Mucosa of gallbladder (tissue), 1 donor: ENCODE results near the gene CACNA1A. TPM values are rescaled to one million over a fixed set of nuclear protein-coding genes. Genes with fewer than 3 reads are reported as not detected.
A peak's percentile ranks its signal among the peaks of the same experiment; 100 is the strongest.
"Not testable (repeated sequence)": the region's sequence is repeated elsewhere in the genome, so short reads cannot be mapped to it uniquely, and the experiment has no call there.

Experiments used
- DNase-seq: peaks from one replicate; pipeline ENCODE4 v3.0.0-alpha.2; 2020; ENCODE audit warnings: low spot score
- total RNA-seq: library from RNA; stranded (reverse); gene quantifications from one replicate; pipeline ENCODE4 v1.2.1, GENCODE V29; 2021
- donor health status: DM: no; HTN: no; CAD: no.

The CACNA1A gene
- total RNA-seq, 1 donor from 2014 or later: 1.2 TPM

DNA sequence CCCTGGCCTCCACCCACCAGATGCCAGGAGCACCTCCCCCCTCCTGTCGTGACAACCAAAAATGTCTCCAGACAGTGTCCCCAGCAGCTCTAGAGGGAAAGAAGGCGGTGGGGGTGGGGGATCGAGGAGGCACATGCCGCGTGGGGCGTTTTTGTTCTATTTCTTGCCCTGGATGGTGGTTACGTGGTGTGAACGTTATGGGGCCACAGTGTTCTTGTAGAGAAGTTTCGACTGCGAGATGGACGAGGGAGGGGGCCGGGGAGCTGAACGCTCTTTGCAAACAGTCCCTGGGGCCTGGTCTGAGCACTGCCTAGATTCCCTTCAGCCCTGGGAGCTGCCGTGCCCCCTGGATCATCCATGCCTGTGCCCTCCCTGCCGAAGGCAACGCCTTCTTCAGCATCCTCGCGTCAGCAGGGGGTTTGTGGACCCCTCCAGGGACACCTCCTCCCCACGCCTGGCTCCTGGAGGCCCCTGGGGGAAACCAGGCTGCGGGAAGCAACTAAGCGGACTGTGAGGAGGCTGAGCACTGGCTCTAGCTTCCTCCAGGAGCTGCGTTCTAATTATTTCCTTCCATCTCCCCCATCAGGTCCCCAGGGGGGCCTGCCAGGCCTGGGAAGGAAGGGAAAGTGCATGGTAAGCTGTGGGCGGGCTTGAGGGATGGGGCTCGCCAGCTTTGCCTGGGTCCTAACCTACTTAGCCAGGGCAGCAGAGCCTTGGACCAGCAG lies 224.6 kb downstream of the CACNA1A start:
- no peak for DNase-seq

DNA sequence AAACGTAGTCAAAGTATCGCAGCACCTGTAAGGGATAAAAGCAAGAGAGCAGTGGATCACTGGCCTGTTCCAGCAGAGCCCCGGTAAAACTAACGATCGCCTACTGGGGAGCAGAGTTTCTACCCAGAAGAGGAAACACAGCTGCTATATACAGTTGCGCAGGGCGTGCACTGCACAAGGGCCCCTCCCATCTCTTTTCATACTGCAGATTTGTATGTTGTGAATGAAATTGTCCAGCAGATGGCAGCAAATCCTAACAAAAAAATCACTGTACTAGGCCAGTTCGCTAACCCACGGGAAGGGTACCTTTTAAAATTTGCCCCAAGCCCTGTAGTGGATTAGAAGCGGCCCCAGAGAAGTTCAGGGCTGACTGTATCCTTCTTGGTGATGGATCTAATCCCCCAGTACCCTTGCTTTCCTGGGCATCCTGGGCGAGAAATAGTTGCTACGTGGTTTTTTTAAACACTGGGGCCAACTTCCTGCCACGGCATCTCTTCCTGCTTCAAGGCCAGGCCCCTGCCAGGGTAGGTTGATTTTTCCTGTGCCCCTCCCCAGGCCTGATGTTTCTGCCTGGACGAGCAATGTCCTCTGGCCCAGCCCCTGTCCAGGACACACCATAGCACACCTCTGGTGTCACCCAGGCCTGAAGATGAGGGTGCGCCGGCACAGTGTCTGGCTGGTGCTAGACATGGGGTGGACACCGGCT lies 229.0 kb downstream of the CACNA1A start:
- peak; percentile 73 for DNase-seq

DNA sequence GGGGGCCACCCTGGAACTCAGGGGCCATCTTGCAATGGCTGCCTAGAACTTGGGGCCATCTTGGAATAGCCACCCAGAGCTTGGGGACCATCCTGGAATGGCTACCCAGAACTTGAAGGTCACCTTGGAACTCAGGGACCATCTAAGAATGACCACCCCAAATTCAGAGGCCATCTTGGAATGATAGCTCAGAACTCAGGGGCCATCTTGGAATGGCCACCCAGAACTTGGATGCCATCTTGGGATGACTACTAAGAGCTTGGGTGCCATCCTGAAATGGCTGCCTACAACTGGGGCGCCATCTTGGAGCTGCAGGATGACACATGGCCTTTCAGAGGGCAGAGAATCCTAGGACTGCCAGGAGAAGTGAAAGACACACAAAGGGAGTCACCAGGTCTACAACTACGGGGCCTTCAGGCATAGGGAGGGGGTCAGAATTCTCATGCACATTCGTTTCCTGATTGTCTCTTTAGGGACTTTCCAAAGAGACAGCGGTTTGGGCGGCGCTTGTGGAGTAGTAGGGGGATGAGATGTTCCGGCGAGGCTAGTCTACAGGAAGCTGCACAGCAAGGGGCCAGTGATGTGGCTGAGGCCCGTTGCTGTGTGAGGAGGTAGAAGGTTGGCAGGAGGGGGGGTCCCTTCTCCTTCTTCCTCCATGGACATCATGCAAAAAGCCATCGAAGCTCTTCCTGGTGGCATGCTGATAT lies 231.1 kb downstream of the CACNA1A start:
- DNase-seq: no peak

DNA sequence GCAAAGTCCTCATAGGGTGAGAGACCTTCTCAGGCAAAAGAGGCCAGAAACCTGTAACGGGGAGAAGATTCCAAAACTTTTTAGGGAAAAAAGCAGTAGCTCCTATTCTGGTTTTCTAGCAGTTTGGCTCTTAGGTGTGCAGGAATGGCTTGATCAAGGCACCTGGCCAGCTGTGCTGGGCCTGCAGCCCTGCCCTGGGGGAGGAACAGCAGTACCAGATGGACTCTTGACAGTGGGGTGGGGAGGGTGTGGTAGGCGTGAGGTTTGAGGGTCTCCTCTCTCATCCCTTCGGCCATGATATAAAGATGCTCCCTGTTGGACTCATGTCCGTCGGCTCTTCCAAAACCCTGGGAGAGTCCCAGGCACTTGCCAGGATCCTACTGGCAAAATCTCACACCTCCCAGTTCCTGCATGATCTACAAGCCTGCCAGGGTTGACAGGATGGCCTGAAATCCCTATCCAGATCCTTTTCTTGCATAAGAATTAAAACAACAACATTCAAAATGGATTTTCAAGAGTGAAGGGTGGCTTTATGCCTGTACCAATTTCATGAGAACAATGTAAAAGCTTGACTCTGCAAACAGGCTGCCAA lies 235.7 kb downstream of the CACNA1A start:
- DNase-seq: no peak

DNA sequence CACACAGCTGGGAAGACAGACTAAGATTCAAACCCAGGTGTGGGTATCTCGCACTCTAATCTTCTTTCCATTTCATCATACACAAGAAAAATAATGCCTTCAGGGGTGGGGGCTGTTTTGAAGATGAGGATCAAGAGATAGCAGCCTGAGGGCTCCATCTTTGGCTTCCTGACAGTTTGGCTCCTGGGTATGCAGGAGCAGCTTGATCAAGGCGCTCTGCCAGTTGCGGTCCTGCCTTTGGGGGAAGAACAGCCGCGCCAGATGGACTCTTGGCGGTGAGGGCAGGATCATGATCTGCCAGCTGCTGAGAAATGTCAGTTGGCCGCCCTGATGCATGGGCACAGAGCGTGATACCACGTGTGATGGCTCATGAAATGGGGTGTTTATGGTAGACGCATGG lies 236.9 kb downstream of the CACNA1A start:
- DNase-seq: no peak

DNA sequence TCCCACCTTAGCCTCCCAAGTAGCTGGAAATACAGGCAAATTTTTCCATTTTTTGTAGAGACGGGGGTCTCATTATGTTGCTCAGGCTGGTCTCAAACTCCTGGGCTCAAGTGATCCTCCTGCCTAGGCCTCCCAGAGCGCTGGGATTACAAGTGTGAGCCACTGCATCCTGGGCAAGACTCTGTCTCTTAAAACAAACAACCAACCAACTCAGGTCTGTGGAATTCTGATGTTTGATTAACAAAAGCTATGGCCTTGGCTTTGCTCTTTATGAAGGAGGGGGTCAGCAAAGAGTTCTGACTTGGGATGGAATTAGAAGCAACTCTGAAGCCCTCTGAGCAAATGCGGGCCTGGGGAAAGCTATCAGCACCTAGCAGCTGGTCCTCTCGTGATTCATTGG lies 238.4 kb downstream of the CACNA1A start:
- DNase-seq: no peak

DNA sequence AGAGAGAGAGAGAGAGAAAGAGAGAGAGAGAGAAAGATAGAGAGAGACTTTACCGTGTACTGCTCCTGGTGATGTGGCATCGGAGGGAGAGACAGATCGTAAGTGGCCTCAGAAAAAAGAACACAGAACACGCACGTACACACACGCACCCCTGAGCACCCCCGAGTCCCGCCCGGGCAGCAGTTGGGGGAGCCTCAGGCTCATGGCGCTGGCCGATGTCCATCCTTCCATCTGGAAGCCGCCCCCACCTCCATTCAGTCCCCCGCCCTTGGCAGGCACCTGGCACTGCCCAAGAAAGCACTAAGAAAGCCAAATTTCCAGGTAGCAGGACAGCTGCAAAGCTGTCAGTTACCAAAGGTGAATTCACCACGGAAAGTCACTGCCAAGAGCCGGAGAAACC lies 239.1 kb downstream of the CACNA1A start:
- no peak for DNase-seq

DNA sequence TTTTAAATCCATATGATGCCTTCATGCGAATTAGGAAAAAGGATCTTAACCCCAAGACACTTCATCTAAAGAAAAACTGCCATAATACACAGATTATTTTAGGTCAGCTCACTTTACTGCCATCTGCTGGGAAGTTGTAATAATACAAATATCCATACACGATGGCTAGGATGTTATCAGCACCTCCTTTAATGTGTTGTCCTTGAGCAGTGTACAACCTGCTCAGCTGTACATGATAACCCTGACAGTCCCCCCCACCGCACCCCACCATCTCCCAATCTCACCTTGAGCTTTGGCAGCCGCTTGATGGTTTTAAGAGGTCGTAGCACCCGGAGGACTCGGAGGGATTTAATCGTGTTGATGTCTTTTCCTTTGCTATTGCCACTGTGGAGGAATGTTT lies 243.8 kb downstream of the CACNA1A start:
- DNase-seq: no peak

DNA sequence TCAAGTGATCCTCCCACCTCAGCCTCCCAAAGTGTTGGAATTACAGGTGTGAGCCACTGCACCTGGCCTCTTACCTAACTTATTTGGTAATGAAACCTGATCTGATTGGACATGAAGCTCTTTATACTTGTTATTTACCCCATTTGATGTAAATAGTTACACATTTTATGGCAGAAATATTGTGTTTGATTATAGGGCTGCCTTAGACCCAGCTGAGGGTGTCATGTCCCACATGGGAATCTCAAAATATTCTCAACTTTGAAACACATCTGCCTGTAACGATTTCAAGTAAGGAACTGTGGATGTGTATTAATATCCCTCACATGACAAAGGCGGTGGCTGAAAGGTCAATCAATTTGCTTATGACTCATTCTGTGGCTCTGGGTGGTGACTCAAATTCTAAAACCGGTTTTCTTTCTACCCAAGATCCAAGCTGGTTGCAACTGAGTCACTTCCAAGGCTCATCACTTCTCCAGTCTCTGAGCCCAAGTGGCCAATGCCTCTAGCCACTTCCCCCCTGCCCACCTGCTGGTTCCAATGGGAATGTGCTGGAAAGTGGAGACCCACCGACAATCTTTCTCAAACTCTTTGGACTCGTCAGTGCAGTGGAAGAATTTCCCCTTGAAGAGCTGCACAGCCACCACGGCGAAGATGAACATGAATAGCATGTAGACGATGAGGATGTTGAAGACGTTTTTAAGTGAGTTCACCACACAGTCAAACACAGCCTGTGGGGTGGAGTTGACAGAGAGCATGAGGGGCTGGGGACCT lies 245.2 kb downstream of the CACNA1A start:
- peak; percentile 77 for DNase-seq

DNA sequence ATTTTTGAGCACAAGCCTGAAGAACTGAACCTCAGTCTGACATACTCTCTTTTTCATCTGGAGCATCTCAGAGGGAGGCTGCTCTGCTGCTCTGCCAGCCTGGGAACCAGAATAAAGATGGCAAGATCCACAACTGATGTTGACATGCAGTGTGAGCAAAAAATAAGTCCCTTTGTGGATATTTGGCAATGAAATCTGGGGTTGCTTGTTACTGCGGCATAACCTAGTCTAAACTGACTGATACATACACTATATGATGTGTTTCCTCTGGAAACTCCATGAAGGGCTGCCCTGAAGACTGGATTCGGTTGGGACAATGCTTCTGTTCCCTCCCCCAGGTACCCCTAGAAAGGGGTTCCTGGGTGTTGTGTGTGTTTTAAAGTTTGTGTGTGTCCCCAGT lies 249.4 kb downstream of the CACNA1A start:
- no peak for DNase-seq

DNA sequence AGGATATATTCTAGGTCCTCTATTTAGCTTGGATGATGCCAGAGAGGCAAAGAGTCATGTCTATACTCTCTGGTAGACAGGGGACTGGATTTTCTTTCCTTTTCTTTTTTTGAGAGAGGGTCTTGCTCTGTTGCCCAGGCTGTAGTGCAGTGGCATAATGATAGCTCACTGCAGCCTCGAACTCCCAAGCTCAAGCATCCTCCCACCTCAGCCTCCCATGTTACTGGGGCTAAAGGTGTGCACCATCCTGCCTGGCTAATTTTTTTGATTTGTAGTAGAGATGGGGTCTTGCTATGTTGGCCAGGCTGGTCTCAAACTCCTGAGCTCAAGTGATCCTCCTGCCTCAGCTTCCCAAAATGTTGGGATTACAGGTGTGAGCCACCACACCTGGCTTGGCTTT lies 249.9 kb downstream of the CACNA1A start:
- DNase-seq: not testable (repeated sequence)

DNA sequence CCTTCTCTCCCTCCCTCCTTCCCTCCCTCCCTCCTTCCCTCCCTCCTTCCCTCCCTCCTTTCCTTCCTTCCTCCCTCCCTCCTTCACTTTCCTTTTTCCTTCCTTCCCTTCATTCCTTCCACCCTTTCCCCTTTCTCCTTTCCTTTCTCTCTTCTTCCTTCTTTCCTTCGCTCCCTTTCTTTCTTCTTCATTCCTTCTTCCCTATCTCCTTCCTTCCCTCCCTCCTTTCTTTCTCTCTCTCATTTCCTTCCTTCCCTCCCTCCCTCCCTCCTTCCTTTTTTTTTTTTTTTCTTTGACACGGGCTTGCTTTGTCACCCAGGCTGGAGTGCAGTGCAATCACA lies 250.6 kb downstream of the CACNA1A start:
- no peak for DNase-seq

DNA sequence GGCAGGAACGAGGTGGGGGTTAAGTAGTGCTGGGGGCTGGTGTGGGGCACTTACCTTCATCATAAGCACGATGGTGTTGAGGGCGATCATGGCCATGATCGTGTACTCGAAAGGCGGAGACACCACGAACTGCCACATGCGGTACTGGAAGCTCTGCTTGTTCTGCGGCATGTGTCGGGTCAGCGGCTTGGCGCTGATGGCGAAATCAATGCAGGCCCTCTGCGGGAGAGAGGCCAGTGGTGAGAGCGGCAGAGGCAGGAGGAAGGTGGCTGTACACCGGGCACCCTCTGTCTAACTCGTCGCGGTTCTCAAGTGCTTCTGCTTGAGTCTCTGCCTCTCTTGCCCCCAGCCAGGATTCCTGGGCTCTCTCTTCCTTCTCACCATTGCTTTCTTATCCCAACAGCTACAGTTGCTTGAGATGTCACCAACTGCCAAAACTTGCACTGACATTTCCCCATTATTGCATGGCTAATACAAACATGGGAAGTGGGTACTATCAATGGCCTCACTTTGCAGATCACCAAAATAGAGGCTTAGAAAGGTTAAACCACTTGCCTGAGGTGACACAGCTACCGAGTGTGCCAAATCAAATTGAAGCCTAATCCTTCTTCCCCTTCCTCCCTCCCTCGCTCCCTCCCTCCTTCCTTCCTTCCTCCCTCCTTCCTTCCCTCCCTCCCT lies 251.1 kb downstream of the CACNA1A start:
- no peak for DNase-seq

DNA sequence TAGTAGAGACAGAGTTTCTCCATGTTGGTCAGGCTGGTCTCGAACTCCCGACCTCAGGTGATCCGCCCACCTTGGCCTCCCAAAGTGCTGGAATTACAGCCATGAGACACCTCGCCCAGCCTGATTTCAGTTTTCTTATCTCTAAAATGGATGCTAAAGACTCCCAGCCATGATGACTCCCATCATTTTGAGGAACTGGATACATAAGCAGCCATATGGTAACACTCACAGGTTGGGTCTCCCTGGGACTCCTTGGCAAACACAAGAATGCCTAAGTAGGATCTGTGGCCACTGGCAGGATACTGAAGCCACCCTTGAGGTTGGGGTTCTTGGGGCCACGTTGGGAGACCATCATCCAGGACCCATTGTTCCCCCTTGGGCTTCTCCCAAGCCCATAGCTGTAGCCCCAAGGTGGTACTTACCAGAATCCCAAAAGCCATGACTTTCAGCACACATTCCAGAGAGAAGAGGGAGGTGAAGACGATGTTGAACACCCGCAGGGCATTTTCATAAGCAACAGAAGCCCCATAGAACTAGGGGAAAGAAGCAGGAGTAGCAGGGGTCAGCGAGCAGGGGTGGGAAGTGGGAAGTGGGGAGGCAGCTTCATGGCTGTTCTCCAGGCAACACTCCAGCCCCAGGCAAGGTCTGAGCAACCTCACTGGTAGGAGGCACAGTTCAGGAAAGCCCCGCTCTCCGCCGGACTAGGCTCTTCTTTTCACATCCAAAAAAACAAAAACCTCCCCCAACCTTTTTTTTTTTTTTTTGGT lies 253.5 kb downstream of the CACNA1A start:
- DNase-seq: no peak

DNA sequence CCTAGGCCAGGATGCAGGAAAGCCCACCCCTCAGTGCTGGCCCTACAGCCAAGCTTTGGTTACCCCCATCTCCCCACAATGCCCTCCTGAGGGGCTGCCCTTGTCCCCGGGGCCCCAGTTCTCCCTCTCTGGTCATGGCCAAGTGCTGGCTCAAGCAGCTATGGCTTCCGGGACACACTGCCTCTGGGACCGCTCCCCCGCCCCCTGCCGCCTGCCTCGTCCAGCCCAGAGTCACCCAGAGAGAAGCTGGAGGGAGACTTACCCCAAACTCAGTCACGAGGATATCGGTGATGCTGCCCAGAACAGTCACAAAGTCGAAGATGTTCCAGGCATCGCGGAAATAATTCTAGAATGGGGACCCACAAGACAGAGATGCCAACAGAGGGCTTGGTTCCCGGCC lies 261.4 kb downstream of the CACNA1A start:
- DNase-seq: no peak

DNA sequence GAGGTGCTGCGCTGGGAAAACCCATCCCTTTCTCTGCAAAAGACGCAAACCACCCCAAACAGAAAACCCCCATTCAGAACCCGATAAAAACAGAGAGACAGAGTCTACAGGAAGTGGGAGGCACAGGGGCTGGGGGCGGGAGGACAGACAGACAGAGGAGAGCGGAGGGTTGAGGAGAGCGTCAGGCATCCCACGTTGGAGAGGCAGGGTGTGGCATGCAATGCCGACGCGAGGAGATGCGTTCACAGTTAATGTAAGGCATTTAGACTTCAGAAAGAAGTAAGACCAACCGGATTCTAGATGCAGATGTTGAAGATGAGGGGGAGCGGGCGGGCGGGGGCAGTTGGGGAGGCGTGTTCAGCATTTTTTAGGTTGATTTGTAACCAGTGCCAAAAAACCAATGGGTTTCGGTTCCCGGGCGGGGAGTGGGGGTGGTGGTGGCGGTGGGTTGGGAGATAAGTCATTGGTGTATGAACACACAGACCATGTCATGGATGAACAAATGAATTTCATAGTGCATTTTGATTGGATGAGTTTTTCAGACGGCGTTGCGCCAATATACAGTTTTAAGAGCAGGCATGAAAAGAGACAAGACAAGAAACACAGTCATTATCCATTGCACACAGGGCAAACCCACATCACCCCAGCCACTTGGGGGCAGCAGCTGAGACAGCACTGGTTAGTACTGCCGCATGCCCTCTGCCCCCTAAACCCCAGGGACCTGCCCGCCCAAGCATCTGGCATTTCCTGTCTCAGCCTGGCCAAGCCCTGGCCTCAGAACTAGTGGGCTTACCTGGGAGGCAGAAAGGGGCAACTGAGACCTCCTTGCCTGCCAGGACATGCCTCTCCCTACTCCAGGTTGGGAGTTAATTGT lies 264.8 kb downstream of the CACNA1A start:
- no peak for DNase-seq

DNA sequence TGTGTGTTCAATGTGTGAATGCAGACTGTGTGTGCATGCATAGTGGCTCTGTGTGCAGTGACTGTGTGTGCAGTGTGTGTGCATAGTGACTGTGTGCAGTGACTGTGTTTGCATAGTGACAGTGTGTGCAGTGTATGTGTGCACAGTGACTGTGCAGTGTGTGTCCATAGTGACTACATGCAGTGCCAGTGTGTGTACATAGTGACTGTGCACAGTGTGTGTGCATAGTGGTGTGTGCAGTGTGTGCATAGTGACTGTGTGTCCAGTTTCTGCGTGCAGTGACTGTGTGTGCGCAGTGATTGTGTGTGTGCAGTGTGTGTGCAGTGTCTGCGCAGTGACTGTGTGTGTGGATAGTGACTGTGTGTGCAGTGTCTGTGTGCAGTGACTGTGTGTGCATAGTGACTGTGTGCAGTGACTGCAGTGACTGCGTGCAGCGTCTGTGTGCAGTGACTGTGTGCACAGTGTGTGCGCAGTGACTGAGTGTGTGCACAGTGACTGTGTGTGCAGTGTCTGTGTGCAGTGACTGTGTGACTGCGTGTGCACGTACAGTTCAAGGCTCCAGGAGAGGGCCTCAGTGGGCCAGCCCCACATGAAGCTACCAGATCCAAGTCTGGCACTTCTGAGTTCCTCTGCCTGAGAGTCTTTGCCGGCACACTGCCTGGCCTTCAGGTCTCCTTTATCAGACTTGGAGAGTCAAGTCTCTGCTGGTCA lies 265.8 kb downstream of the CACNA1A start:
- DNase-seq: no peak

DNA sequence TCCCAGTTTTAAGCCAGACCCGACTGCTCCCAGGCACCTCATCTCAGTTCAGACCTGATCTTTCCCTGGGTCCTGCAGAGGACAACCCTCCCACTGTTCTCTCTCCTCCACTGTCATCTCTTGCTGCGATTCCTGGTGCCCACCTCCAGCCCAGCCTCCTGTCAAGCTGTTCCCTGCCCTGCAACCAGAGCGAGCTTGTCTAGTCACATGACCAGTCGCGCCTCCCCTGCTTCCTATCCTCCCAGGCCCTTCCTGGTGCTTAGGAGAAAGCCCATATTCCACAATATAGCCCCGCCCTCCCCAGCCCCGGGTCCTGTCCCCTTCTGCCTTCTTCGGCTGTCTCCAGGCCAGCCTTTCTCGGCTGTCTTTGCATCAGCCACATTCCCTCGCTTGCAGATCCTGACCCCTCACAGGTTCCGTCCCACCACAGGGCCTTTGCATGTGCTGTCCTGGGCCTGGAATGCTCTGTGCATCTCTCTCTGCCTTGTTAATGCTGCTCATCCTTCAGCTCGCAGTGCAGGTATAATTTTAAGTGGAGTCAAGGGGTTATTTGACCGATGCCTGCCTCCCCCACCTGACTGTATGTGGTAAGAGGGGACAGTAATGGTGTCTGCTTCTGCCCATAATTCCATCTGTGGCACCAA lies 267.3 kb downstream of the CACNA1A start:
- DNase-seq: no peak
